HG03060 (cell line): ENCODE data around the gene CDKN1A.
"Not testable (repeated sequence)": the region's sequence is repeated elsewhere in the genome, so short reads cannot be mapped to it uniquely, and the experiment has no call there.

Source experiments
- ATAC-seq: cut with Tn5 transposase; IDR thresholded peaks from one replicate; pipeline ENCODE4 v1.9.1; 2021; ENCODE audit warnings: low read depth, moderate number of reproducible peaks; ENCODE audit not compliant: unreplicated experiment

CDKN1A gene

GRCh38 chr6:36678488-36679042, at the start of gene CDKN1A:
CDKN1A (plus strand) TSS chr6:36678714; CDS start chr6:36684102, 5,388 bp downstream.
- ATAC-seq: no peak

- ATAC-seq: no peak
Observed at GRCh38 chr6:36629784-36630183, 48.7 kb upstream of the CDKN1A start.

- no peak for ATAC-seq
Observed at GRCh38 chr6:36631326-36632011, 47.0 kb upstream of the CDKN1A start.

GRCh38 chr6:36633370-36633769, 45.1 kb upstream of the CDKN1A start:
- no peak for ATAC-seq

GRCh38 chr6:36633915-36634314, 44.6 kb upstream of the CDKN1A start:
- no peak for ATAC-seq

GRCh38 chr6:36634317-36635108, 44.0 kb upstream of the CDKN1A start:
- no peak for ATAC-seq

GRCh38 chr6:36636283-36636682, 42.2 kb upstream of the CDKN1A start:
- ATAC-seq: no peak

GRCh38 chr6:36636687-36637418, 41.7 kb upstream of the CDKN1A start:
- ATAC-seq: no peak

GRCh38 chr6:36638579-36638978, 39.9 kb upstream of the CDKN1A start:
- no peak for ATAC-seq

GRCh38 chr6:36639171-36639808, 39.2 kb upstream of the CDKN1A start:
- ATAC-seq: no peak

- no peak for ATAC-seq
Observed at GRCh38 chr6:36641543-36641942, 37.0 kb upstream of the CDKN1A start.

GRCh38 chr6:36642913-36643817, 35.3 kb upstream of the CDKN1A start:
- ATAC-seq: no peak

- no peak for ATAC-seq
Observed at GRCh38 chr6:36643977-36644376, 34.5 kb upstream of the CDKN1A start.

- ATAC-seq: no peak
Observed at GRCh38 chr6:36649086-36649485, 29.4 kb upstream of the CDKN1A start.

GRCh38 chr6:36649701-36650484, 28.6 kb upstream of the CDKN1A start:
- no peak for ATAC-seq

- no peak for ATAC-seq
Observed at GRCh38 chr6:36650848-36651478, 27.6 kb upstream of the CDKN1A start.

- ATAC-seq: no peak
Observed at GRCh38 chr6:36651659-36652379, 26.7 kb upstream of the CDKN1A start.

GRCh38 chr6:36654469-36654868, 24.0 kb upstream of the CDKN1A start:
- not testable (repeated sequence) for ATAC-seq
